H54 (cell line): ENCODE measurements around the gene TM9SF4.

Experiments
- DNase-seq: peaks from one replicate; pipeline ENCODE4 v3.0.0; 2011; ENCODE audit warnings: low spot score, mixed read lengths; ENCODE audit not compliant: insufficient read length
- FAIRE-seq: peaks from 3 replicates; lab custom pipeline; 2011; peaks lifted over from hg19 to GRCh38; lab: Jason Lieb, UNC
- POLR2A ChIP-seq: IDR thresholded peaks from 2 replicates; pipeline ENCODE4 v1.6.1; 2011; ENCODE audit warnings: low read depth, mild to moderate bottlenecking, low read length

TM9SF4 gene

GRCh38 chr20:32205110-32205842 lies 95.8 kb downstream of the TM9SF4 start:
- no peak for FAIRE-seq
- no peak for TF ChIP-seq POLR2A
- DNase-seq: no peak

- no peak for DNase-seq
- no peak for FAIRE-seq
- no peak for TF ChIP-seq POLR2A
These were observed 96.6 kb downstream of the TM9SF4 start for GRCh38 chr20:32205843-32206759.

GRCh38 chr20:32206760-32207625 lies 97.5 kb downstream of the TM9SF4 start:
- DNase-seq: no peak
- no peak for TF ChIP-seq POLR2A
- no peak for FAIRE-seq

- FAIRE-seq (no peak), DNase-seq (peak; percentile 94)
- peak; percentile 95 for TF ChIP-seq POLR2A
These were observed 98.3 kb downstream of the TM9SF4 start, which contains the start of the genes PLAGL2 and POFUT1 for GRCh38 chr20:32207626-32208498. TSS of gene PLAGL2 (minus strand) at chr20:32207743. CDS start at chr20:32202178, 5,565 bp downstream. TSS of gene POFUT1 (plus strand) at chr20:32207880. CDS start at chr20:32207942, 62 bp downstream.

- DNase-seq (no peak), FAIRE-seq (no peak)
- TF ChIP-seq POLR2A: no peak
These were observed 99.1 kb downstream of the TM9SF4 start for GRCh38 chr20:32208499-32209154.

GRCh38 chr20:32209850-32210605 lies 100.5 kb downstream of the TM9SF4 start:
- DNase-seq (no peak), FAIRE-seq (no peak)
- TF ChIP-seq POLR2A: no peak

- TF ChIP-seq POLR2A: no peak
- no peak for DNase-seq
- no peak for FAIRE-seq
These were observed 104.4 kb downstream of the TM9SF4 start for GRCh38 chr20:32213870-32214269.

- FAIRE-seq: no peak
- no peak for DNase-seq
- TF ChIP-seq POLR2A: no peak
These were observed 105.6 kb downstream of the TM9SF4 start for GRCh38 chr20:32215147-32215546.

GRCh38 chr20:32215729-32216128 lies 106.2 kb downstream of the TM9SF4 start:
- no peak for FAIRE-seq
- TF ChIP-seq POLR2A: no peak
- DNase-seq: no peak

- DNase-seq: no peak
- FAIRE-seq: no peak
- no peak for TF ChIP-seq POLR2A
These were observed 106.9 kb downstream of the TM9SF4 start for GRCh38 chr20:32216179-32217142.
